OCI-LY3 (cell line): ENCODE measurements around the gene MCTP2.

Source experiments
- H2AFZ ChIP-seq: fragments of 200-600, 300-600 bp; shearing (Covaris generic); 2 replicates; pipeline ENCODE4 v1.6.0; 2014; ENCODE audit warnings: antibody characterized with exemption, low read depth, low read length
- H3K27ac ChIP-seq: fragments of 200-600, 300-600 bp; sonication (generic); 2 replicates; pipeline ENCODE4 v1.5.1; 2014; ENCODE audit warnings: mild to moderate bottlenecking, low read length, moderate library complexity, mixed read lengths
- H3K27me3 ChIP-seq: fragments of 200-600, 300-600 bp; sonication (generic); 2 replicates; pipeline ENCODE4 v1.6.1; 2014; ENCODE audit warnings: low read depth, low read length, mixed read lengths
- H3K36me3 ChIP-seq: fragments of 200-600, 300-600 bp; sonication (generic); replicated peaks from 2 replicates; pipeline ENCODE3; 2014; ENCODE audit warnings: low read depth, low read length, mixed read lengths
- H3K4me1 ChIP-seq: fragments of 300-600, 200-600 bp; sonication (generic); 2 replicates; pipeline ENCODE4 v1.6.1; 2014; ENCODE audit warnings: low read length, mixed read lengths
- H3K4me2 ChIP-seq: fragments of 200-600, 300-600 bp; sonication (generic); 2 replicates; pipeline ENCODE4 v1.6.1; 2014; ENCODE audit warnings: low read length, mixed read lengths
- H3K4me3 ChIP-seq: fragments of 300-600, 200-600 bp; sonication (generic); 2 replicates; pipeline ENCODE4 v1.5.1; 2014; ENCODE audit warnings: antibody characterized with exemption, mild to moderate bottlenecking, low read length, moderate library complexity
- H3K79me2 ChIP-seq: fragments of 300-600, 200-600 bp; shearing (Covaris generic); 2 replicates; pipeline ENCODE4 v1.6.1; 2014; ENCODE audit warnings: mild to moderate bottlenecking, low read length, mixed read lengths
- H3K9ac ChIP-seq: fragments of 300-600, 200-600 bp; shearing (Covaris generic); 2 replicates; pipeline ENCODE4 v1.6.0; 2014; ENCODE audit warnings: mild to moderate bottlenecking, low read length, moderate library complexity
- H3K9me3 ChIP-seq: fragments of 200-600, 300-600 bp; shearing (Covaris generic); 2 replicates; pipeline ENCODE4 v1.6.1; 2014; ENCODE audit warnings: low read length, mixed read lengths; ENCODE audit not compliant: insufficient read depth
- H4K20me1 ChIP-seq: fragments of 200-600, 300-600 bp; sonication (generic); 2 replicates; pipeline ENCODE4 v1.6.1; 2016; ENCODE audit warnings: low read length, mixed read lengths; ENCODE audit not compliant: insufficient read depth
- EZH2phosphoT487 ChIP-seq: fragments of 200-600 bp; shearing (Covaris generic); IDR thresholded peaks from 2 replicates; pipeline ENCODE4 v1.6.1; 2018; ENCODE audit warnings: antibody characterized with exemption, mixed run types, low read depth
- TF ChIP-seq, protein P1 (sequence below): fragments of 200-600, 300-600 bp; sonication (generic); IDR thresholded peaks from 2 replicates; pipeline ENCODE4 v1.5.1; 2014; ENCODE audit warnings: antibody characterized with exemption, low read length, low read depth

The MCTP2 gene

DNA sequence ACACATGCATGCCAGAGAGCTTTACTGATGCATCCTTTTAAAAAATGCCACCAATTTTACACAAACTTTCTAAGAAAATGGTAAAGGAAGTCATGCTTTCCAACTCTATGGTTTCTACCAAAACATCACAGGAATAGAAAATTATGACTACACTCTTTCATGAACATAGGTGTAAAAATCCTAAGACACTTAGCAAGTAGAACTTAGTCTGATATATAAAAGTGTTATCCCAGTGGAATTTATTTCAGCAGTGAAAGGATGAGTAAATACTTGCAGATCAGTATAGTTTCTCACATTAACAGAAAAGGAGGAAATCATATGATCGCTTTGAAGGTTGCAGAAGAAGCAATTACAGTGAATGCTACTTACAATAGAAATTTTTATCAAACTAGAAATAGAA is 43.4 kb downstream of the MCTP2 start:
- Histone ChIP-seq H3K9ac (no peak overlapping the region), H3K4me3 (no peak overlapping the region), H3K27me3 (no peaks in the 10 kb centered on the region), H3K27ac (no peak overlapping the region), H4K20me1 (no peaks in the 10 kb centered on the region), H3K79me2 (no peaks in the 10 kb centered on the region), H3K4me2 (no peak overlapping the region), H3K4me1 (peaks cover 7% of the 10 kb centered on the region; the same call in 1 of the 2 replicates), H3K9me3 (no peaks in the 10 kb centered on the region), H2AFZ (no peak overlapping the region), H3K36me3 (no peaks in the 10 kb centered on the region)
- TF ChIP-seq, protein P1, sequence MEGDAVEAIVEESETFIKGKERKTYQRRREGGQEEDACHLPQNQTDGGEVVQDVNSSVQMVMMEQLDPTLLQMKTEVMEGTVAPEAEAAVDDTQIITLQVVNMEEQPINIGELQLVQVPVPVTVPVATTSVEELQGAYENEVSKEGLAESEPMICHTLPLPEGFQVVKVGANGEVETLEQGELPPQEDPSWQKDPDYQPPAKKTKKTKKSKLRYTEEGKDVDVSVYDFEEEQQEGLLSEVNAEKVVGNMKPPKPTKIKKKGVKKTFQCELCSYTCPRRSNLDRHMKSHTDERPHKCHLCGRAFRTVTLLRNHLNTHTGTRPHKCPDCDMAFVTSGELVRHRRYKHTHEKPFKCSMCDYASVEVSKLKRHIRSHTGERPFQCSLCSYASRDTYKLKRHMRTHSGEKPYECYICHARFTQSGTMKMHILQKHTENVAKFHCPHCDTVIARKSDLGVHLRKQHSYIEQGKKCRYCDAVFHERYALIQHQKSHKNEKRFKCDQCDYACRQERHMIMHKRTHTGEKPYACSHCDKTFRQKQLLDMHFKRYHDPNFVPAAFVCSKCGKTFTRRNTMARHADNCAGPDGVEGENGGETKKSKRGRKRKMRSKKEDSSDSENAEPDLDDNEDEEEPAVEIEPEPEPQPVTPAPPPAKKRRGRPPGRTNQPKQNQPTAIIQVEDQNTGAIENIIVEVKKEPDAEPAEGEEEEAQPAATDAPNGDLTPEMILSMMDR = no peak
- no peak for TF ChIP-seq EZH2phosphoT487

DNA sequence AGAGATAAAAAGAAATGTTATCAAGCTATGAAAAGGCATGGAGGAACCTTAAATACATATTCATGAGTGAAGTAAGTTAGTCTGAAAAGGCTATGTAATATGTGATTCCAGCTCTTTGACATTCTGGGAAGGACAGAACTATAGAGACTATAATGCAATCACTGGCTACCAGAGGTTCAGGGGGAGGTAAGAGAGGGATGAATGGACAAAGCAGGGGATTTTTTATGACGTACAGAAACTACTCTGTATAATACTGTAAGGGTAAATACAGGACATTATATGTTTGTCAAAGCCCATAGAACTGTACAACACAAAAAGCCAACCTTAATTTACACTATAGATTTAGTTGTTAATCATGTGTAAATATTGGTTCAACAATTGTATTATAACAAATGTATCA is 46.1 kb downstream of the MCTP2 start:
- H3K36me3 ChIP-seq = no peaks in the 10 kb centered on the region
- TF ChIP-seq EZH2phosphoT487 = no peak
- TF ChIP-seq, protein P1 = no peak
- no peaks in the 10 kb centered on the region for H3K27me3 ChIP-seq
- no peak overlapping the region for H3K4me2 ChIP-seq
- H3K9me3 ChIP-seq = peaks cover 3% of the 10 kb centered on the region; the same call in 1 of the 2 replicates
- H3K27ac ChIP-seq = no peak overlapping the region
- H4K20me1 ChIP-seq = no peaks in the 10 kb centered on the region
- H3K4me3 ChIP-seq = no peak overlapping the region
- no peak overlapping the region for H2AFZ ChIP-seq
- peaks cover 6% of the 10 kb centered on the region; the same call in 1 of the 2 replicates for H3K4me1 ChIP-seq
- no peak overlapping the region for H3K9ac ChIP-seq
- no peaks in the 10 kb centered on the region for H3K79me2 ChIP-seq

- Histone ChIP-seq H3K79me2 (no peaks in the 10 kb centered on the region), H3K4me3 (no peak overlapping the region), H2AFZ (no peak overlapping the region), H3K9ac (no peak overlapping the region), H3K27me3 (no peaks in the 10 kb centered on the region), H3K9me3 (peaks cover 3% of the 10 kb centered on the region; the same call in 1 of the 2 replicates), H3K27ac (no peak overlapping the region), H3K4me1 (0 out of 2 replicates have a peak, but pooled peaks cover 1% of the 10 kb centered on the region), H4K20me1 (no peaks in the 10 kb centered on the region), H3K36me3 (no peaks in the 10 kb centered on the region), H3K4me2 (no peak overlapping the region)
- no peak for TF ChIP-seq EZH2phosphoT487
- TF ChIP-seq, protein P1 = no peak
Measured at GRCh38 chr15:94279736-94280135, 48.4 kb downstream of the MCTP2 start.

DNA sequence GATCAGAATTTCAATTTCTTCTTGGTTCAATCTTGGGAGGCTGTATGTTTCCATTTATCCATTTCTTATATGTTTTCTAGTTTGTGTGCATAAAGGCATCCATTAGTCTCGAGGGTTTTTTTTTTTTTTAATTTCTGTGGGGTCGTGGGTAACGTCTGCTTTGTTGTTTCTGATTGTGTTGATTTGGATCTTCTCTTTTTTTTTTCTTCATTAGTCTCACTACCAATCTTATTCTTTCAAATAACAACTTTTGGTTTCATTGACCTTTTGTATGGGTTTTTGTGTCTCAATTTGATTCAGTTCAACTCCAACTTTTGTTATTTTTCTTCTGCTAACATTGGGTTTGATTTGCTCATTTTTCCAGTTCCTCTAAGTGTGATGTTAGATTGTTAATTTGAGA is 48.9 kb downstream of the MCTP2 start:
- Histone ChIP-seq H3K4me1 (no peaks in the 10 kb centered on the region), H3K79me2 (no peaks in the 10 kb centered on the region), H4K20me1 (no peaks in the 10 kb centered on the region), H3K27ac (no peak overlapping the region), H3K27me3 (no peaks in the 10 kb centered on the region), H3K4me2 (no peak overlapping the region), H3K9me3 (peaks cover 3% of the 10 kb centered on the region; the same call in 1 of the 2 replicates), H2AFZ (no peak overlapping the region), H3K9ac (no peak overlapping the region), H3K36me3 (no peaks in the 10 kb centered on the region), H3K4me3 (no peak overlapping the region)
- TF ChIP-seq, protein P1 = no peak
- TF ChIP-seq EZH2phosphoT487 = no peak
